Pancreas (tissue), 10 donors: ENCODE measurements around the gene SLC1A7. TPM values are rescaled to one million over a fixed set of nuclear protein-coding genes. Genes with fewer than 3 reads are reported as not detected.

ENCODE experiments used
- ATAC-seq, 4 donors: fragments of 200-7000 bp; cut with Tn5 transposase; one replicate each; pipeline versions ENCODE4 v1.8.0 to v1.9.1; 2020; ENCODE audit warnings: mild to moderate bottlenecking in 4 of 4, moderate library complexity in 4 of 4
- DNase-seq, 6 donors: peaks; one replicate each; pipeline ENCODE4 v3.0.0-alpha.2; 2020
- FAIRE-seq: peaks from 2 replicates; lab custom pipeline; 2012; peaks lifted over from hg19 to GRCh38; lab: Jason Lieb, UNC
- H3K27ac ChIP-seq, 4 donors: fragments of 200-600 bp; sonication (generic); 1 replicate in 3 of 4; 2 replicates in 1 of 4; pipeline versions ENCODE4 v1.5.0 to v1.8.0; 2020
- H3K27me3 ChIP-seq, 4 donors: fragments of 200-600 bp; one replicate each; pipeline ENCODE4 v1.8.0; 2021
- H3K36me3 ChIP-seq, 3 donors: fragments of 200-600 bp; sonication (generic) in 1 of 3; one replicate each; pipeline versions ENCODE4 v1.5.0 to v1.8.0; 2020 to 2021
- H3K4me1 ChIP-seq, 3 donors: fragments of 200-600 bp; one replicate each; pipeline ENCODE4 v1.8.0; 2021
- H3K4me3 ChIP-seq, 4 donors: fragments of 200-600 bp; sonication (generic) in 2 of 4; one replicate each; pipeline versions ENCODE4 v1.5.0 to v1.8.0; 2020 to 2021
- H3K9me3 ChIP-seq, 4 donors: fragments of 200-600 bp; one replicate each; pipeline ENCODE4 v1.8.0; 2021
- CTCF ChIP-seq, 4 donors: fragments of 200-600 bp; sonication (generic) in 3 of 4; IDR thresholded peaks; one replicate each; pipeline versions ENCODE4 v1.5.0 to v1.8.0; 2021; ENCODE audit warnings: antibody characterized with exemption in 4 of 4
- WGBS, 2 donors: extraction: QIAGEN DNeasy Blood & Tissue Kit; methylation state at CpG; one replicate each; pipeline ENCODE4 v1.1.7; 2013; 5-methylcytosine and 5-hydroxymethylcytosine counted together
- intact Hi-C, 3 donors: fragments of 100-400 bp; cut with DNase I; formaldehyde crosslinking; loops; one replicate each; pipeline versions ENCODE4 v1.11.1 to v1.14.2; 2022
- polyA plus RNA-seq, 2 donors: library from polyadenylated mRNA; stranded (reverse); fragments of 200-250 nt; gene quantifications; one replicate each; pipeline ENCODE4 v1.2.3, GENCODE V29; 2013
- total RNA-seq, 6 donors: library from RNA; stranded (reverse); fragmentation: NEBNext Ultra II Directional in 4 of 6; extraction: Animal tissue kit (Norgen Biotek cat#: 25700) in 4 of 6; gene quantifications; one replicate each; pipeline versions ENCODE4 v1.2.1 to v1.2.4, GENCODE V29; 2021 to 2023
- donor health status: healthy with polysubstance abuse.
- donor health status: DM: no; HTN: no; CAD: no; lungs with moderate emphysema.
- donor health status: DM: no; HTN: no; CAD: no.
- donor health status: control.
- donor health status: control.
- donor health status: Bipolar disorder and iron deficiency.
- donor health status: DM: yes; HTN: yes; CAD: no.
- donor health status: DM: no; HTN: no; CAD: no.
- donor health status: DM: no; HTN: no; CAD: no.
- donor health status: DM: yes; HTN: yes; CAD: no.

SLC1A7 gene
- total and polyA plus RNA-seq, 8 donors, result 0.15 to 0.35 TPM; not detected in 6

- ATAC-seq, result no peak
- H3K27ac ChIP-seq, result no peak overlapping the region
- no peak for TF ChIP-seq CTCF (IDR thresholded peaks at IDR 0.05)
Measured at GRCh38 chr1:53104289-53104913, 38.0 kb downstream of the SLC1A7 start.

GRCh38 chr1:53094533-53094919, 47.9 kb downstream of the SLC1A7 start:
- intact Hi-C loops, result no loop called here
- FAIRE-seq, result no peak
- no peak for ATAC-seq
- no peak for TF ChIP-seq CTCF (IDR thresholded peaks at IDR 0.05)
- Histone ChIP-seq H3K4me1 (no peaks in the 10 kb centered on the region), H3K9me3 (no peaks in the 10 kb centered on the region), H3K4me3 (no peak overlapping the region), H3K27me3 (no peaks in the 10 kb centered on the region), H3K27ac (no peak overlapping the region), H3K36me3 (no peaks in the 10 kb centered on the region)
- 76 to 80% methylated on average over 13 of the region's 13 CpGs for WGBS, 2 donors
- no peak for DNase-seq

More at GRCh38 chr1:53104289-53104913, 38.0 kb downstream of the SLC1A7 start:
- Histone ChIP-seq H3K4me1 (no peaks in the 10 kb centered on the region), H3K4me3 (no peak overlapping the region), H3K27me3 (no peaks in the 10 kb centered on the region), H3K9me3 (no peaks in the 10 kb centered on the region), H3K36me3 (no peaks in the 10 kb centered on the region)
- WGBS, 2 donors, result 66 to 81% methylated on average over 8 of the region's 8 CpGs
- FAIRE-seq (no peak), DNase-seq (no peak)
- intact Hi-C loops, result no loop called here

- H3K36me3 ChIP-seq, result no peaks in the 10 kb centered on the region
- ATAC-seq (no peak), DNase-seq (no peak), FAIRE-seq (no peak)
- intact Hi-C loops, result no loop called here
- H3K27me3 ChIP-seq, result no peaks in the 10 kb centered on the region
- H3K27ac ChIP-seq, result no peak overlapping the region
- H3K4me1 ChIP-seq, result no peaks in the 10 kb centered on the region
- no peak overlapping the region for H3K4me3 ChIP-seq
- no peaks in the 10 kb centered on the region for H3K9me3 ChIP-seq
- no peak for TF ChIP-seq CTCF (IDR thresholded peaks at IDR 0.05)
- 88 to 94% methylated on average over 18 to 20 of the region's 20 CpGs for WGBS, 2 donors
Measured at GRCh38 chr1:53093778-53094532, 48.5 kb downstream of the SLC1A7 start.

GRCh38 chr1:53093451-53093754, 49.0 kb downstream of the SLC1A7 start:
- Histone ChIP-seq H3K36me3 (no peaks in the 10 kb centered on the region), H3K9me3 (no peaks in the 10 kb centered on the region), H3K4me3 (no peak overlapping the region), H3K4me1 (no peaks in the 10 kb centered on the region), H3K27ac (no peak overlapping the region), H3K27me3 (no peaks in the 10 kb centered on the region)
- DNase-seq (no peak), ATAC-seq (no peak), FAIRE-seq (no peak)
- 93% methylated on average over 8 of the region's 8 CpGs for WGBS, 2 donors
- intact Hi-C loops, result no loop called here
- TF ChIP-seq CTCF (IDR thresholded peaks at IDR 0.05), result no peak
